A549 (cell line): ENCODE data around the gene ZER1.

Source experiments
- BHLHE40 ChIP-seq: IDR thresholded peaks from 2 replicates; pipeline ENCODE4 v1.6.1; 2012; ENCODE audit warnings: low read depth, low read length, inconsistent platforms
- GATA3 ChIP-seq: IDR thresholded peaks from 2 replicates; pipeline ENCODE4 v1.6.1; 2012; ENCODE audit warnings: borderline replicate concordance
- SREBF2 ChIP-seq: fragments of 450-650 bp; IDR thresholded peaks from 2 replicates; pipeline ENCODE4 v1.6.1; 2014; ENCODE audit warnings: mild to moderate bottlenecking, moderate library complexity
- ZC3H11A ChIP-seq: fragments of 450-650 bp; IDR thresholded peaks from 2 replicates; pipeline ENCODE4 v1.6.1; 2014; ENCODE audit warnings: antibody characterized with exemption, mild to moderate bottlenecking
- ZFP36 ChIP-seq: fragments of 450-650 bp; IDR thresholded peaks from 2 replicates; pipeline ENCODE4 v1.6.1; 2014; ENCODE audit warnings: borderline replicate concordance; ENCODE audit not compliant: partially characterized antibody
- TF ChIP-seq, protein P1 (sequence below): fragments of >200 bp; sonication (Bioruptor Twin); formaldehyde crosslinking; IDR thresholded peaks from 3 replicates; pipeline ENCODE4 v1.5.1; 2016
- TF ChIP-seq, protein P2 (sequence below): fragments of 200-600 bp; sonication (generic); IDR thresholded peaks from 2 replicates; pipeline ENCODE4 v1.6.1; 2016; ENCODE audit warnings: antibody characterized with exemption, mild to moderate bottlenecking, moderate library complexity

DNA sequence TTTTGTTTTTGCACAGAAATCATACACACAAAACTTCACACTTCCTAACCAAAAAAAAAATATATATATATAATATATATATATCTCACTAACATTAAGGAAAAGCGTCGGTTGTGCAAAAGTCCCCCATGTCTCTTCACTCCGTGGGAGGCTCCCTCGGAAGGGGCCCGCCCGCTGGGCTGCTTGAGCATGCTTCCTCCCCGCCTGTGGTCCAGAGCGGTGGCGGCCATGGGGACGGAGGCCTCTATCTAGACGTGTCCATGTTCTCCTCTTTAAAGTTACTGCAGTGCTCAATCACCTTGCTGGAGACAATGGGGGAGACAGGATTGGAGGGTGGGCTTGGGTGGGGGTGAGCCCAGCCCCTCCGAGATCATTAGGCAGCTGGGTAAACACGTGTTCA, 40.6 kb downstream of the ZER1 start:
- no peak for TF ChIP-seq BHLHE40
- TF ChIP-seq, protein P1, sequence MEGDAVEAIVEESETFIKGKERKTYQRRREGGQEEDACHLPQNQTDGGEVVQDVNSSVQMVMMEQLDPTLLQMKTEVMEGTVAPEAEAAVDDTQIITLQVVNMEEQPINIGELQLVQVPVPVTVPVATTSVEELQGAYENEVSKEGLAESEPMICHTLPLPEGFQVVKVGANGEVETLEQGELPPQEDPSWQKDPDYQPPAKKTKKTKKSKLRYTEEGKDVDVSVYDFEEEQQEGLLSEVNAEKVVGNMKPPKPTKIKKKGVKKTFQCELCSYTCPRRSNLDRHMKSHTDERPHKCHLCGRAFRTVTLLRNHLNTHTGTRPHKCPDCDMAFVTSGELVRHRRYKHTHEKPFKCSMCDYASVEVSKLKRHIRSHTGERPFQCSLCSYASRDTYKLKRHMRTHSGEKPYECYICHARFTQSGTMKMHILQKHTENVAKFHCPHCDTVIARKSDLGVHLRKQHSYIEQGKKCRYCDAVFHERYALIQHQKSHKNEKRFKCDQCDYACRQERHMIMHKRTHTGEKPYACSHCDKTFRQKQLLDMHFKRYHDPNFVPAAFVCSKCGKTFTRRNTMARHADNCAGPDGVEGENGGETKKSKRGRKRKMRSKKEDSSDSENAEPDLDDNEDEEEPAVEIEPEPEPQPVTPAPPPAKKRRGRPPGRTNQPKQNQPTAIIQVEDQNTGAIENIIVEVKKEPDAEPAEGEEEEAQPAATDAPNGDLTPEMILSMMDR = no peak
- TF ChIP-seq, protein P2, sequence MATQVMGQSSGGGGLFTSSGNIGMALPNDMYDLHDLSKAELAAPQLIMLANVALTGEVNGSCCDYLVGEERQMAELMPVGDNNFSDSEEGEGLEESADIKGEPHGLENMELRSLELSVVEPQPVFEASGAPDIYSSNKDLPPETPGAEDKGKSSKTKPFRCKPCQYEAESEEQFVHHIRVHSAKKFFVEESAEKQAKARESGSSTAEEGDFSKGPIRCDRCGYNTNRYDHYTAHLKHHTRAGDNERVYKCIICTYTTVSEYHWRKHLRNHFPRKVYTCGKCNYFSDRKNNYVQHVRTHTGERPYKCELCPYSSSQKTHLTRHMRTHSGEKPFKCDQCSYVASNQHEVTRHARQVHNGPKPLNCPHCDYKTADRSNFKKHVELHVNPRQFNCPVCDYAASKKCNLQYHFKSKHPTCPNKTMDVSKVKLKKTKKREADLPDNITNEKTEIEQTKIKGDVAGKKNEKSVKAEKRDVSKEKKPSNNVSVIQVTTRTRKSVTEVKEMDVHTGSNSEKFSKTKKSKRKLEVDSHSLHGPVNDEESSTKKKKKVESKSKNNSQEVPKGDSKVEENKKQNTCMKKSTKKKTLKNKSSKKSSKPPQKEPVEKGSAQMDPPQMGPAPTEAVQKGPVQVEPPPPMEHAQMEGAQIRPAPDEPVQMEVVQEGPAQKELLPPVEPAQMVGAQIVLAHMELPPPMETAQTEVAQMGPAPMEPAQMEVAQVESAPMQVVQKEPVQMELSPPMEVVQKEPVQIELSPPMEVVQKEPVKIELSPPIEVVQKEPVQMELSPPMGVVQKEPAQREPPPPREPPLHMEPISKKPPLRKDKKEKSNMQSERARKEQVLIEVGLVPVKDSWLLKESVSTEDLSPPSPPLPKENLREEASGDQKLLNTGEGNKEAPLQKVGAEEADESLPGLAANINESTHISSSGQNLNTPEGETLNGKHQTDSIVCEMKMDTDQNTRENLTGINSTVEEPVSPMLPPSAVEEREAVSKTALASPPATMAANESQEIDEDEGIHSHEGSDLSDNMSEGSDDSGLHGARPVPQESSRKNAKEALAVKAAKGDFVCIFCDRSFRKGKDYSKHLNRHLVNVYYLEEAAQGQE = no peak
- no peak for TF ChIP-seq SREBF2
- no peak for TF ChIP-seq ZC3H11A
- TF ChIP-seq GATA3 = no peak
- TF ChIP-seq ZFP36 = no peak
